Astrocyte of the spinal cord (primary cell): ENCODE measurements around the gene FNDC11.
"Not testable (repeated sequence)": the region's sequence is repeated elsewhere in the genome, so short reads cannot be mapped to it uniquely, and the experiment has no call there.

Experiments used
- DNase-seq: peaks from one replicate; pipeline ENCODE4 v3.0.0; 2011; ENCODE audit warnings: low read depth, low spot score
- H3K4me3 ChIP-seq: 2 replicates; pipeline ENCODE4 v1.5.1; 2011; ENCODE audit warnings: low read depth, mild to moderate bottlenecking, low read length, moderate library complexity
- CTCF ChIP-seq: IDR thresholded peaks from 2 replicates; pipeline ENCODE4 v1.5.1; 2012; ENCODE audit warnings: low read depth, mild to moderate bottlenecking, low read length, inconsistent platforms
- in situ Hi-C: cut with HindIII; loops from 2 replicates; pipeline ENCODE4 v1.10.0; 2017; ENCODE audit warnings: low sequenced_read_pairs

The FNDC11 gene

GRCh38 chr20:63558804-63559484 is 5.0 kb downstream of the FNDC11 start:
- H3K4me3 ChIP-seq, result no peak overlapping the region
- TF ChIP-seq CTCF, result no peak
- no peak for DNase-seq
- in situ Hi-C loops, result no loop called here

- in situ Hi-C loops, DNase-seq, H3K4me3 ChIP-seq: not testable (repeated sequence)
Measured at GRCh38 chr20:63559485-63560332, 5.8 kb downstream of the FNDC11 start.

- DNase-seq, result no peak
- in situ Hi-C loops, result no loop called here
- TF ChIP-seq CTCF, result no peak
- no peak overlapping the region for H3K4me3 ChIP-seq
Measured at GRCh38 chr20:63560333-63560805, 6.4 kb downstream of the FNDC11 start.

GRCh38 chr20:63560856-63561609 is 7.1 kb downstream of the FNDC11 start:
- no peak overlapping the region for H3K4me3 ChIP-seq
- in situ Hi-C loops, result no loop called here
- no peak for TF ChIP-seq CTCF
- no peak for DNase-seq

GRCh38 chr20:63561624-63562396 is 7.9 kb downstream of the FNDC11 start:
- H3K4me3 ChIP-seq, result no peak overlapping the region
- TF ChIP-seq CTCF, result no peak
- in situ Hi-C loops, result no loop called here
- no peak for DNase-seq

- H3K4me3 ChIP-seq, result no peak overlapping the region
- no peak for TF ChIP-seq CTCF
- no peak for DNase-seq
- in situ Hi-C loops, result no loop called here
Measured at GRCh38 chr20:63562461-63563224, 8.7 kb downstream of the FNDC11 start.
